GM15510 (cell line): Measurements from ENCODE around the gene KIAA0825.

Experiments used
- POLR2A ChIP-seq: IDR thresholded peaks from 3 replicates; pipeline ENCODE4 v1.6.1; 2011; ENCODE audit warnings: borderline replicate concordance; ENCODE audit not compliant: insufficient read length; ENCODE audit errors: extremely low read depth

KIAA0825 gene

DNA sequence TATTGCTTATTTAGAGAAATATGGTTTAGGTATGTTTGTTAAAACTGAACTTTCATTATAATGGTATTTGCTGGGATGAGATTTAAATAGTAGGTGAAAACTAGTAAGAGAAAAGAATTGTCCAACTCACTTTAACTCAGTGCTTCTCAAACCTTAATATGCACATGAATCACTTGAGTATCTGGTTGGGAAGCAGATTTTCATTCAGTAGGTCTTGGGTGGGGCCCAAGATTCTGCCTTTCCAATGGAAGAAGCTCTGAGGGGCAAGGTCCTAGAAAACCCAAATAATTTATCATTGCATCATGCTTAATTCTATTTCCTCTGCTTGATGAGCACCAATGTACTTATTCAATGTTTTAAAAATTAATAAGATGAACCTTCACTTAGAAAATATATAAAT lies 262.6 kb downstream of the KIAA0825 start:
- TF ChIP-seq POLR2A: no peak

GRCh38 chr5:94353605-94354004 lies 264.8 kb downstream of the KIAA0825 start:
- TF ChIP-seq POLR2A: no peak

GRCh38 chr5:94347130-94347529 lies 271.3 kb downstream of the KIAA0825 start:
- TF ChIP-seq POLR2A: no peak

- no peak for TF ChIP-seq POLR2A
Measured at GRCh38 chr5:94345257-94345656, 273.1 kb downstream of the KIAA0825 start.

DNA sequence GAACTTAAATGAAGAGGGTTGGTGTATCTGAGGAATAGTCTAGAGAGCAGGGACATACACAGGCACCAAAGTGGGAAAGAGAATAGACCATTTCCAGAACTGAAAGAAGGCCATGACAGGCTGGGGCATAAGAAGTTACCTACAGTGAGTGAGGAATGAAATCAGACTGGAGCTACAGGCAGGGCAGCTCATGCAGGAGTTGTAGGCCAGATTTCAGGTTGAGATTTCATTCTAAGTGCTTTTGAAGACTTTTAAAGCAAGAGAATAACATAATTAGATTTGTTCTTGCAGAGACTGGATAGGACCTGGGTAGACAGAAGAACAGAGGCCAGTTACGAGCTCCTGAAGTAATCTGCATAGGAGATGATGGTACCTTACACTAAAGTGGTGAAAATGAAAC lies 280.8 kb downstream of the KIAA0825 start:
- no peak for TF ChIP-seq POLR2A

GRCh38 chr5:94335936-94336335 lies 282.5 kb downstream of the KIAA0825 start:
- TF ChIP-seq POLR2A: no peak

DNA sequence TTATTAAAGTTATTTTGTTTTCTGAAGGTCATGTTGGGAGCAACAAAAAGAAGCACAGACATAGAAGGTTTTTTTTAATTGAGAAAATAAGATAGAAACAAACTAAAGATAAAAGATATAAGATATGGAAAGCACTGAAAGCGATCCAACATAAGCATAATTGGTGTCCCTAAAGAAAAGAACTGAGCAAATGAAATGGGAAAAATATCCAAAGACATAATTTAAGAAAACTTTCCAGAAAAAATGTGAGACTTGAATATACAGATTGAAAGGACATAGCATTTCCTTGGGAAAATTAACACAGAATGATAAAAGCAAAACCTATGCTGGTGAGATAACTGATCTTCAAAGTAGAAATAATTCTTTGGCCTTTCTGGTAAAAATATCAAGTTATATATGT lies 289.3 kb downstream of the KIAA0825 start:
- no peak for TF ChIP-seq POLR2A

DNA sequence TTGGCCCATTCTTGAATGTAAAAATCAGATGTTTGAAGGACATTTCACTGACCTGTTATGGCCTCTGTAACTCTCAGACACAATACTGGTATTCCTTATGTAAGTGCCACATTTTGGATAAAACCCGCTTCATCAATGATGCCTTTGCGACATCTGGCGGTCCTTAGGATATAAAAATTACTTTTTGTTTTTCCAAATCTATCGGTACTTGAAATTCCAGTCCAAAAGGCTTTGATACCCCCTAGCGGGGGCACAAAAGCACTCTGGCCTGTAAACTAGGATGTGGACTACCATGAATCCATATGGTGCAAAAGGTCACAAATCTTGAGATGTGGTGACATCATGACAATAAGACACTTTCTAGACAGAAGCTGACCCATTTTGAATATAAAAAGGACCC lies 291.8 kb downstream of the KIAA0825 start:
- TF ChIP-seq POLR2A: no peak

DNA sequence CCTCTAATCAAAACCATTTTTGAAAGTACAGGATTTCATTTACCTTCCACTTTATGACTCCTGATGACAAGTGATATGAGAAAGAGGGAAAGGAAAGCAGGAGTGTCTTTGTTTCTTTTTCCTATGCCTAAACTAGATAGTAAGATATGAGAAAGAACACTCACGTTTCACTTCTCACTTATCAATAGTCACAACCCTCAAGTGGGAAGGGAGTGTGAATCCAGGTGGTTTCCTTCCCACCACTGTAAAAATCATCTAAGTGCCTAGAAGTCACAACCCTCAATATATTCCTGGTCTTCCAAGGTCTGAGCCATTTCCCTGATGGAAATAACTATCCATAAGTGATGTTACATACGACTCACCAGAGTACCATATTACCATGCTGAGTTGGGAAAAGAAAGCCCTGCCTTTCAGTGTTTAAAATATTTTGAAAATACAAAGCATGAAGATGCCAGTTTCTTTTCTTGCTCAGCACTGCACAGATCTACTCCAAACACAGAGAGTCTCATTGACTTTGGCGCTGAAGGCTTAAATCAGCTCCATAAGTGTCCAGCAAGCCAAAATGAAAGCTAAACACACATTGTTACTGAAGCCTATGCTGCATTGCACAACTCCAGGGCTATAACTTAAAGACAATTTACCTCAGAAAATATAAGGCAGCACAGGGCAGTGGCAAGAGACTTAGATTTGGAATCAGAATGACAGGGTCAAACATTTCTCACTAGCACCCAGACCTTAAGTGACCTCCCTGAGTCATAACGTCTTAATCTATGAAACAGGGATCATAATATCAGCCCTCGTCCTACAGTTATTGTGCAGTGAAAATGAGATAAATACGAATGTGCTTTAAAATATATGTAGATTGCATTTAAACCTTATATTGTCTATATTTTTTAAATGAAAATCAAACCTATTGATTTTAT lies 301.2 kb downstream of the KIAA0825 start:
- TF ChIP-seq POLR2A: no peak

DNA sequence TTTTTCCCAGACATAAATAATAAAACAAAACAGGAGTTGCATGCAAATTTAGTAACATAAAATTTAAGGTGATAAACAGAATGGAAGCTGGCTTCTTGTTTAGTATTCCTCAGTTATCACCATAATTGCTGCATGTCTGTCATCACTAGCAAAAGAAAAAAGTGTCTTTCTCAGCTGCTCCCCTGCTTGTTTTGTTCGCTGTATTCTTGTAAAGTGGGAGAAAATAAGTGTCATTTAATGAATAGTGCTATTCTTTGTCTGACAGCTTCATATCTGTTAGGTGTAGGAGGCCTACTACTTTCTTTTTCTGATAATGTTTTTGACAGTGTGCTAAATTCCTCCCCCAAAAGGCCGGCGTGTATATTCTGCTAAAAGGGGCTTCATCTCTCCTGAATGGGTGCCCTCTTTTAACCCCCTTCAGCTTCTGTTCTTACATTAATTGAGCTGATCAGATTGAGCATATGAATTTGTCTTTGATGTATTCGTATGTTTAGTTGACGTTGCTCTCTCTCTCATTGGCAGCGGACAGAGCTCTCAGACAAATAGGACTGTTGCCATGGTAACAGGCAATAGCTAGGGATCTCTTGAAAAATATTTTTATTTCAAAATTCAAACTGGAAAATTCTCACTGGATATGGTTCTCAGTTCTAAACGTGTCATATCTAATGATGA lies 303.8 kb downstream of the KIAA0825 start:
- no peak for TF ChIP-seq POLR2A

DNA sequence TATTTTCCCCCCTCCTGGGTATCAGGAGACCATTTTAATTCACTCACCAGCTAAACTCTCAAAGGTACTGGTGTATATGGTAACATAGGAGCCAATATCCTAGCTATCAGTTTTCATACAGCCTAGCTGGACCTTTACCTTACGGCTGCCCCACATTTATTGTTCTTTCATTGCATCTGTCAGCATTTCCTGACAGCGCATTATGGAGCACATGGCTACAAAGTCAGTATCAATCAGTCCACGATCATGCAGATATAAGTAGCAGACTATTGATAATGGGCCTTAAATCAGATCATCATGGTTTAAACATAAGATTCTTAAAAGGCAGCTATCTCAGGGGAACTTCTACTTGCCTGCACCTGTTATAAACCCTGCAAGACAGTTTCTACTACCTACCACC lies 304.7 kb downstream of the KIAA0825 start:
- TF ChIP-seq POLR2A: no peak

GRCh38 chr5:94313188-94313587 lies 305.2 kb downstream of the KIAA0825 start:
- no peak for TF ChIP-seq POLR2A

GRCh38 chr5:94312298-94312697 lies 306.1 kb downstream of the KIAA0825 start:
- TF ChIP-seq POLR2A: no peak

GRCh38 chr5:94310833-94311232 lies 307.6 kb downstream of the KIAA0825 start:
- no peak for TF ChIP-seq POLR2A

DNA sequence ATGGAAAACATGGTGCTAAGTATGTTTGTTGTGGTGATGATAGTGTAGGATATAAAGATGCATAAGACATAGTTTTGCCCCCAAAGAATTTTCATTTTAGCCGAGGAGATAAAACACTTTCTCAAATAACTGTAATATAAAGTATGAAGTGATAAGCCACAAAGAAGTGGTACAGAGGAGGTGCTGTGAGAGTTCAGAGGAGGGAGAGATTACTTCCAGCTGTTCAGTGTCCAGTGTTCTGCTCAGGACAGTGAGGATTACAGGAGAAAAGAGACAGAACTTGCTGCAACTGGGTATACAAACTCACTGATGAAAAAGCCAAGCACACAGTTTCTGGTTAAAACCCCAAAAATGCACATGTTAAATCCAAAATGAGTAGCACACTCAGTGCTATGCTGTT lies 309.3 kb downstream of the KIAA0825 start:
- TF ChIP-seq POLR2A: no peak

DNA sequence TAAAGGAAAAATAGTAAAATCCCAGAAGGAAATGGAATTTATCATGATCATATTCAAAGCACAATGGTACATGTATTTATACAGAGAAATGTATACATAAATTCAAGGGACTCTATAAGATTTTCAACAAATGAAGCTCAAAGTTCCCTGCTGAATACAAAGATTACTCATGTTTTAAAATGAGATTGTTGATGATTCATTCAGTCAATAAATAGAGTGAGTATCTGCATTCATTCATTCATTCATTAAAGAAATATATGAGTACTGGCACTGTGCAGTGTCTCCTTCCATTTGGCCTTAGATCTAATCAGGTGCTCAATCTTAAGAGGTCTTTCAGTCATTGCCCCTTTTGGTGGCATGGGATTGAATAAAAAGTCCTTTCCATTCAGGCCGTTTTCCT lies 310.0 kb downstream of the KIAA0825 start:
- TF ChIP-seq POLR2A: no peak
